SJCRH30 (cell line): ENCODE measurements around the gene VWA2. TPM values are rescaled to one million over a fixed set of nuclear protein-coding genes. Genes with fewer than 3 reads are reported as not detected.

Experiments
- DNase-seq, 2 experiments: peaks; one replicate each; pipeline ENCODE4 v3.0.0-alpha.2; 2015 to 2020
- H3K27ac ChIP-seq: fragments of 250-450 bp; sonication (Bioruptor Pico); 2 replicates; pipeline ENCODE4 v1.5.1; 2020; ENCODE audit warnings: mild to moderate bottlenecking, moderate library complexity
- H3K27me3 ChIP-seq: fragments of 250-450 bp; sonication (Bioruptor Pico); 2 replicates; pipeline ENCODE4 v1.5.1; 2020; ENCODE audit warnings: mild to moderate bottlenecking, moderate library complexity
- H3K36me3 ChIP-seq: fragments of 250-450 bp; sonication (Bioruptor Pico); 2 replicates; pipeline ENCODE4 v1.5.1; 2020; ENCODE audit warnings: mild to moderate bottlenecking, moderate library complexity
- H3K4me1 ChIP-seq: fragments of 250-450 bp; sonication (Bioruptor Pico); 2 replicates; pipeline ENCODE4 v1.5.1; 2020; ENCODE audit warnings: mild to moderate bottlenecking, moderate library complexity
- H3K4me3 ChIP-seq: fragments of 250-450 bp; sonication (Bioruptor Pico); 2 replicates; pipeline ENCODE4 v1.5.1; 2020; ENCODE audit warnings: mild to moderate bottlenecking, moderate library complexity
- H3K9me3 ChIP-seq: fragments of 250-450 bp; sonication (Bioruptor Pico); replicated peaks from 2 replicates; pipeline ENCODE4 v1.5.1; 2020; ENCODE audit warnings: mild to moderate bottlenecking, moderate library complexity
- total RNA-seq: library from RNA; depleted of rRNA; stranded (reverse); fragments of >200 nt; shearing (Covaris generic); gene quantifications from 2 replicates; pipeline ENCODE4 v1.2.3, GENCODE V29; 2014

Gene VWA2
- total RNA-seq, 1 experiment from 2014 or later = not detected

- DNase-seq = peak in 1 of 2 experiments; percentile 29
Measured at GRCh38 chr10:114256822-114257221, 17.8 kb downstream of the VWA2 start.

DNA sequence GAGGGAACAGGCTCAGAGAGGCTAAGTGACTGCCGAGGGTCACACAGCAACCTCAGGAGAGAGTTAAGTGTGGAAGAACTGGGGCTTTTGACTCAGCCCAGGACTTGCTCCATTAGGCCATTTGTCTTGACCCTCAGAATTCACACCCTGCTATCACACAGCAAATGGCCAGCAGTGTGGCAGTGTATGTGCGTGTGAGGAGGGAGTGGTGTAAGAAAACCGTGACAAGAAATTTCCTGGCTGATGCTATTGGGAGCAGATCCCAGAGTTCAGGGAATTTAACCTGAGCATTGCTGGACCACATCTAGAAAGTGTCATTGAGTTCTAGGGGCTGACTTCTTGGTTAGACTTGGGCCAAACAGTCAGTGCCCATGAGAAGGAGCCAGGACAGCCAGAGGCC lies 18.4 kb downstream of the VWA2 start:
- Histone ChIP-seq H3K36me3 (no peaks in the 10 kb centered on the region), H3K9me3 (no peaks in the 10 kb centered on the region), H3K4me1 (peaks cover 35% of the 10 kb centered on the region), H3K4me3 (no peak overlapping the region), H3K27me3 (no peaks in the 10 kb centered on the region), H3K27ac (no peak overlapping the region)
- DNase-seq = no peak

More at GRCh38 chr10:114256822-114257221, 17.8 kb downstream of the VWA2 start:
- no peaks in the 10 kb centered on the region for H3K27me3 ChIP-seq
- H3K36me3 ChIP-seq = no peaks in the 10 kb centered on the region
- H3K4me1 ChIP-seq = peaks cover 35% of the 10 kb centered on the region
- H3K4me3 ChIP-seq = no peak overlapping the region
- H3K9me3 ChIP-seq = no peaks in the 10 kb centered on the region
- no peak overlapping the region for H3K27ac ChIP-seq

- Histone ChIP-seq H3K36me3 (no peaks in the 10 kb centered on the region), H3K9me3 (no peaks in the 10 kb centered on the region), H3K27ac (no peak overlapping the region), H3K27me3 (no peaks in the 10 kb centered on the region), H3K4me1 (peaks cover 35% of the 10 kb centered on the region), H3K4me3 (no peak overlapping the region)
- no peak for DNase-seq
Measured at GRCh38 chr10:114258274-114258840, 19.3 kb downstream of the VWA2 start.

DNA sequence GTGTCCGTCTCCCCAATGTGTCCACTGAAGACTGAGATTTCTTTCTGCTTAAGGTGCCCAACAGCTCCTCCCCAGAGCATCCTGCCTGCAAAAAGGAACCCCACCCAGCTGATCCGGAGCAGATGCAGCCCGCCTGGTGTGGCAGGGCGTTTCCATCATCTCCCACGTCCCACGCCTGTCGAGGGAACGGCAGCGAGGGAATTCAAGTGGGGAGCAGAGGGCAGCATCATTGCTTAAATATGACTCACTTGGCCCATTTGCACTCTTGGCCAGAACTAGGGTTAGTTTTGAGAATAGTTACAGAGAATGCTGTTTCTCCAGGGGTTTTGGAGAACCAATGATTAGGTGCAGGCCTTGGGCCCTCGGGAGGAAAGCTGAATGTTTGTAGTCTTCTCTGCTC lies 20.8 kb downstream of the VWA2 start:
- Histone ChIP-seq H3K27ac (no peak overlapping the region), H3K36me3 (no peaks in the 10 kb centered on the region), H3K9me3 (no peaks in the 10 kb centered on the region), H3K4me3 (no peak overlapping the region), H3K4me1 (peaks cover 35% of the 10 kb centered on the region), H3K27me3 (no peaks in the 10 kb centered on the region)
- no peak for DNase-seq

- no peak for DNase-seq
- Histone ChIP-seq H3K4me3 (no peak overlapping the region), H3K4me1 (peaks cover 38% of the 10 kb centered on the region), H3K36me3 (no peaks in the 10 kb centered on the region), H3K27me3 (no peaks in the 10 kb centered on the region), H3K9me3 (no peaks in the 10 kb centered on the region), H3K27ac (peak overlapping the region; percentile 18; the same call in 1 of the 2 replicates)
Measured at GRCh38 chr10:114260366-114260765, 21.3 kb downstream of the VWA2 start.

DNA sequence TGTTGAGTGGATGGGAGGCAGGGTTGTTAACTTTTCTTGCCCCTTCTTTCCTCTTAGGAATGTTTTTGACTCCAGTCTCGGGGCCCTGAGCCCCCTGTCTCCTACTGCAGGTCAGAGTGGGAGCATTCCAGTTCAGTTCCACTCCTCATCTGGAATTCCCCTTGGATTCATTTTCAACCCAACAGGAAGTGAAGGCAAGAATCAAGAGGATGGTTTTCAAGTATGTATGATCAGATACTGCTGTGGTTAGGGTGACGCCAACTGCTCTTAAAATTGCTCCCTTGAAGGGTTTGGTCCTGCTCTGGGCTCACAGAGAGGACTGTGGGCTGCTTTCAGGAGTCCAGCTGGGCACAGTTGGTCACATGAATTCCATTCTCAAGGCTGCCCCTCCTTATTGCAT lies 22.0 kb downstream of the VWA2 start:
- no peak overlapping the region for H3K4me3 ChIP-seq
- peak overlapping the region; percentile 18; the same call in 1 of the 2 replicates for H3K27ac ChIP-seq
- no peaks in the 10 kb centered on the region for H3K36me3 ChIP-seq
- peak; percentile 64 to 70 for DNase-seq
- H3K27me3 ChIP-seq = no peaks in the 10 kb centered on the region
- no peaks in the 10 kb centered on the region for H3K9me3 ChIP-seq
- H3K4me1 ChIP-seq = peaks cover 41% of the 10 kb centered on the region

DNA sequence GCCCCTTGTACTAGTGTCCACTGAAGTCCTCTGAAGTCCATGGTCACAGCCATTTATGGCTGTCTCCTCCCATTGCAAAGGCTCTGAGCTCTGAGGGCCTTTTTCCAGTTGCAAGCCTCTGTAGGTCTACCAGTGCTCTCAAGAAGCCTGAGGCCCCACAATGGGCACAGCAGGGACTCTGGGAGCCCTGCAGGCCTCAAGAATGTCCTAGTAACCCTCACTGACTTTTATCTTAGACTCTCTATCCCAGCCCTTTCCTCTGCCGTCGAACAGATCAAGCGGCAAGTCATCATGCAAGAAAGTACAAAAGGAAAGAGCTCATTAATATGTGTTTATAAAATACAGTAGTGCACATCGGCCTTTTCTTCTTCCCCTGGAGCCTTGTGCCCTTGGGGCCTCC lies 23.4 kb downstream of the VWA2 start:
- H3K27ac ChIP-seq = no peak overlapping the region
- peaks cover 34% of the 10 kb centered on the region for H3K4me1 ChIP-seq
- no peaks in the 10 kb centered on the region for H3K27me3 ChIP-seq
- DNase-seq = no peak
- no peaks in the 10 kb centered on the region for H3K36me3 ChIP-seq
- no peaks in the 10 kb centered on the region for H3K9me3 ChIP-seq
- no peak overlapping the region for H3K4me3 ChIP-seq

DNA sequence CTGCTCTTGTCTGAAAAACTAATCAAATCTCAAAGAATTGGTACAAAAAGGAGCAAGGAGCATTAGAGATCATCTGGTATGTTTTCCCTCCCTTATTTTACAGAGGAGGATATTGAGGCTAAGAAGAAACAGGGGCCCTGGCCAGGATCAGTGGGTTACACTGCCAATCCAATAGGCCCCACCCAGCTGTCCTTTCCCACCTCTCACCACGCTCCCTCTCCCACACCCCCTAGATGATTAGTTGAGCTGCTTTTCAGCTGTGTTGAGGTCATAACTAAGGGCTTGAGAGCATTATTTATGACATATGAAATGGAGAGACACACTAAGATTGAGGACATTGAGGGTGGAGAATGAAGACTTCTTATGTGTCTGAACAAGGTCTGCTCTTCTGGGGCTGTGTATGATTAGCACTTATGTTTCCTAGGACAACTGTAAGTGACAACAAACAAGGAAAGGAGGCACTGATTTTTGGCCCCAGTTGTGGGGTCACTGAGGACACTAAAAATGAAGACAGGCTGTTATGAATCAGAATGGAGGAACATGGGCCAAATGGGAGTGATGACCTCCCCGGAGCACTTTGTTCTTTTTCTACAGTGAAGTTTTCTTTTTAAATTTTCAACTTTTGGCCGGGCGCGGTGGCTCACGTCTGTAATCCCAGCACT lies 26.5 kb downstream of the VWA2 start:
- peak in 1 of 2 experiments; percentile 20 for DNase-seq

GRCh38 chr10:114266521-114266920 lies 27.5 kb downstream of the VWA2 start:
- no peaks in the 10 kb centered on the region for H3K36me3 ChIP-seq
- peaks cover 24% of the 10 kb centered on the region for H3K4me1 ChIP-seq
- no peak overlapping the region for H3K4me3 ChIP-seq
- no peaks in the 10 kb centered on the region for H3K9me3 ChIP-seq
- peak; percentile 32 to 34 for DNase-seq
- H3K27me3 ChIP-seq = no peaks in the 10 kb centered on the region
- no peak overlapping the region for H3K27ac ChIP-seq

More for the DNA sequence above, 26.5 kb downstream of the VWA2 start:
- no peak overlapping the region for H3K4me3 ChIP-seq
- H3K36me3 ChIP-seq = no peaks in the 10 kb centered on the region
- H3K4me1 ChIP-seq = peaks cover 24% of the 10 kb centered on the region
- no peaks in the 10 kb centered on the region for H3K27me3 ChIP-seq
- H3K27ac ChIP-seq = no peak overlapping the region
- H3K9me3 ChIP-seq = no peaks in the 10 kb centered on the region

GRCh38 chr10:114271075-114271778 lies 32.2 kb downstream of the VWA2 start:
- no peak overlapping the region for H3K4me3 ChIP-seq
- H3K27ac ChIP-seq = peak overlapping the region; percentile 13
- H3K4me1 ChIP-seq = peaks cover 22% of the 10 kb centered on the region
- DNase-seq = peak; percentile 44 to 54
- H3K9me3 ChIP-seq = no peaks in the 10 kb centered on the region
- no peaks in the 10 kb centered on the region for H3K36me3 ChIP-seq
- no peaks in the 10 kb centered on the region for H3K27me3 ChIP-seq

- Histone ChIP-seq H3K27me3 (no peaks in the 10 kb centered on the region), H3K9me3 (no peaks in the 10 kb centered on the region), H3K36me3 (no peaks in the 10 kb centered on the region), H3K27ac (peak overlapping the region; percentile 22; the same call in 1 of the 2 replicates), H3K4me3 (no peak overlapping the region), H3K4me1 (peaks cover 19% of the 10 kb centered on the region)
- DNase-seq = peak; percentile 54 to 68
Measured at GRCh38 chr10:114271779-114272167, 32.7 kb downstream of the VWA2 start.

DNA sequence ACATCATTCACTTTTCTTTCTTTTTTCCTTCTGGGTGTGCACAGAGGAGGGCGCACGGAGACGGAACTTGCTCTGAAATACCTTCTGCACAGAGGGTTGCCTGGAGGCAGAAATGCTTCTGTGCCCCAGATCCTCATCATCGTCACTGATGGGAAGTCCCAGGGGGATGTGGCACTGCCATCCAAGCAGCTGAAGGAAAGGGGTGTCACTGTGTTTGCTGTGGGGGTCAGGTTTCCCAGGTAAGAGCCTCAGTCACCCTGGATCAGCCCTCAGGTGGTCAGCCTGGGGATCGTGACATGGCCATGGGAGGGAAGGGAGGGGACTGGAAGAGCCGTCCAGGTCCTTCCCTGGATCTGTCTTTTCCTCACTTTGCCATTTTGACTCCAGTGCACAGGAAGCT lies 33.6 kb downstream of the VWA2 start:
- Histone ChIP-seq H3K4me3 (no peak overlapping the region), H3K27me3 (no peaks in the 10 kb centered on the region), H3K9me3 (no peaks in the 10 kb centered on the region), H3K36me3 (no peaks in the 10 kb centered on the region), H3K27ac (no peak overlapping the region), H3K4me1 (peaks cover 18% of the 10 kb centered on the region)
- DNase-seq = no peak

DNA sequence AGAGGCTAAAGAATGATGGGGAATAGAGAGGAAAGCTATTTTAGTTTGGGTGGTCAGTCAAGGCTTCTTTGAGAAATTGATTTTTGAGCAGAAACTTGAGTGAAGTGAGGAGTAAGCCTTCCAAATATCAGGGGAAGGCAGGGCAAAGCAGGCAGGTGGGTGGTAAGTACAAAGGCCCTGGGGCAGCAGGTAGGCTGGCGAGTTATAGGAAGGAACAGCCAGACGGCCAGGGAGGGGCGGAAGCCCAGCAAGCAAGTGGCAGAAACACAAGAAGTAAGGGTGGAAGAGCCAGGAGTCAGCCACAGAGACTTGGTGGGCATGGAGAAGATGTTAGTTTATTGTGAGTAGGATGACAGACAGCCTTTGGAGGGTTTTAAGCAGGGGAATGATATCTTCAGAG lies 34.9 kb downstream of the VWA2 start:
- DNase-seq = no peak

GRCh38 chr10:114274616-114275453 lies 35.8 kb downstream of the VWA2 start:
- H3K4me1 ChIP-seq = peaks cover 18% of the 10 kb centered on the region
- H3K27me3 ChIP-seq = no peaks in the 10 kb centered on the region
- no peak for DNase-seq
- no peaks in the 10 kb centered on the region for H3K9me3 ChIP-seq
- H3K27ac ChIP-seq = no peak overlapping the region
- no peaks in the 10 kb centered on the region for H3K36me3 ChIP-seq
- no peak overlapping the region for H3K4me3 ChIP-seq

More for the DNA sequence above, 34.9 kb downstream of the VWA2 start:
- Histone ChIP-seq H3K36me3 (no peaks in the 10 kb centered on the region), H3K4me3 (no peak overlapping the region), H3K9me3 (no peaks in the 10 kb centered on the region), H3K4me1 (peaks cover 18% of the 10 kb centered on the region), H3K27me3 (no peaks in the 10 kb centered on the region), H3K27ac (no peak overlapping the region)
